Activated T-cell treated with anti-CD3 and anti-CD28 coated beads for 4 hours (primary cell): Measurements from ENCODE around the gene CCL22.
"Not testable (repeated sequence)": the region's sequence is repeated elsewhere in the genome, so short reads cannot be mapped to it uniquely, and the experiment has no call there.

Source experiments
- DNase-seq: peaks from one replicate; pipeline ENCODE4 v3.0.0-alpha.2; 2020

The CCL22 gene

GRCh38 chr16:57358527-57359095, at the start of gene CCL22:
Gene CCL22, plus strand, starts transcription at chr16:57358783. Its CDS starts 34 bp downstream, at chr16:57358817.
- no peak for DNase-seq

- no peak for DNase-seq
Measured at GRCh38 chr16:57310801-57311200, 47.8 kb upstream of the CCL22 start.

- DNase-seq: no peak
Measured at GRCh38 chr16:57313509-57313908, 45.1 kb upstream of the CCL22 start.

GRCh38 chr16:57314161-57314785, 44.3 kb upstream of the CCL22 start:
- no peak for DNase-seq

- DNase-seq: no peak
Measured at GRCh38 chr16:57315416-57315815, 43.2 kb upstream of the CCL22 start.

- no peak for DNase-seq
Measured at GRCh38 chr16:57316390-57317017, 42.1 kb upstream of the CCL22 start.

GRCh38 chr16:57318240-57318970, 40.2 kb upstream of the CCL22 start:
- DNase-seq: no peak

- no peak for DNase-seq
Measured at GRCh38 chr16:57319646-57320045, 38.9 kb upstream of the CCL22 start.

- no peak for DNase-seq
Measured at GRCh38 chr16:57324749-57325148, 33.8 kb upstream of the CCL22 start.

GRCh38 chr16:57325458-57325857, 33.1 kb upstream of the CCL22 start:
- DNase-seq: no peak

- no peak for DNase-seq
Measured at GRCh38 chr16:57329718-57330327, 28.8 kb upstream of the CCL22 start.

- DNase-seq: no peak
Measured at GRCh38 chr16:57331355-57331754, 27.2 kb upstream of the CCL22 start.

- no peak for DNase-seq
Measured at GRCh38 chr16:57333402-57333801, 25.2 kb upstream of the CCL22 start.

- DNase-seq: no peak
Measured at GRCh38 chr16:57335366-57335765, 23.2 kb upstream of the CCL22 start.

- DNase-seq: no peak
Measured at GRCh38 chr16:57341062-57341440, 17.5 kb upstream of the CCL22 start.

- DNase-seq: no peak
Measured at GRCh38 chr16:57341441-57342303, 16.9 kb upstream of the CCL22 start.

GRCh38 chr16:57342606-57343005, 16.0 kb upstream of the CCL22 start:
- not testable (repeated sequence) for DNase-seq

- no peak for DNase-seq
Measured at GRCh38 chr16:57343221-57343620, 15.4 kb upstream of the CCL22 start.

- not testable (repeated sequence) for DNase-seq
Measured at GRCh38 chr16:57344094-57344493, 14.5 kb upstream of the CCL22 start.

- no peak for DNase-seq
Measured at GRCh38 chr16:57345021-57345420, 13.6 kb upstream of the CCL22 start.

GRCh38 chr16:57345666-57346204, 12.8 kb upstream of the CCL22 start:
- DNase-seq: no peak

- no peak for DNase-seq
Measured at GRCh38 chr16:57347858-57348257, 10.7 kb upstream of the CCL22 start.
